Calu3 (cell line): ENCODE measurements around the gene CDX2. TPM values are rescaled to one million over a fixed set of nuclear protein-coding genes. Genes with fewer than 3 reads are reported as not detected.
"Not testable (repeated sequence)": the region's sequence is repeated elsewhere in the genome, so short reads cannot be mapped to it uniquely, and the experiment has no call there.

ENCODE experiments used
- BruUV-seq: library from RNA; stranded (reverse); fragments of 400-500 nt; replicated peaks from 2 replicates; lab custom pipeline; 2021; lab: Mats Ljungman, UMichigan
- CTCF ChIA-PET: fragments of 300-600 bp; sonication (Branson Sonifier 250); formaldehyde crosslinking; loops from one replicate; lab custom pipeline; 2022; ENCODE audit warnings: antibody characterized with exemption; lab: Charles Lee
- DNase-seq: peaks from one replicate; pipeline ENCODE4 v3.0.0; 2022
- H3K27ac Mint-ChIP-seq: one replicate; pipeline ENCODE4 v1.8.0; 2022; ENCODE audit warnings: mixed read lengths; ENCODE audit not compliant: unreplicated experiment
- H3K27me3 Mint-ChIP-seq: one replicate; pipeline ENCODE4 v1.8.0; 2022; ENCODE audit warnings: mixed read lengths; ENCODE audit not compliant: unreplicated experiment
- H3K36me3 Mint-ChIP-seq: one replicate; pipeline ENCODE4 v1.8.0; 2022; ENCODE audit warnings: mild to moderate bottlenecking, moderate library complexity, mixed read lengths; ENCODE audit not compliant: insufficient read depth, unreplicated experiment
- H3K4me1 Mint-ChIP-seq: one replicate; pipeline ENCODE4 v1.8.0; 2022; ENCODE audit warnings: mild to moderate bottlenecking, low read depth, mixed read lengths; ENCODE audit not compliant: unreplicated experiment
- H3K4me3 Mint-ChIP-seq: one replicate; pipeline ENCODE4 v1.8.0; 2022; ENCODE audit warnings: mild to moderate bottlenecking, low read depth, moderate library complexity, mixed read lengths; ENCODE audit not compliant: unreplicated experiment
- H3K9me3 Mint-ChIP-seq: one replicate; pipeline ENCODE4 v1.8.0; 2022; ENCODE audit warnings: low read depth, mixed read lengths; ENCODE audit not compliant: unreplicated experiment
- intact Hi-C: fragments of 100-400 bp; cut with micrococcal nuclease; formaldehyde crosslinking; loops from one replicate; pipeline ENCODE4 v1.10.0; 2022; ENCODE audit not compliant: unreplicated experiment
- total RNA-seq: library from RNA; stranded (reverse); gene quantifications from 2 replicates; pipeline ENCODE4 v1.2.3, GENCODE V29; 2022
- TF ChIP-seq, protein P1 (sequence below): fragments of 200-600 bp; IDR thresholded peaks from one replicate; pipeline ENCODE4 v1.8.0; 2022; ENCODE audit warnings: antibody characterized with exemption; ENCODE audit not compliant: unreplicated experiment

CDX2 gene
- total RNA-seq, 1 experiment from 2014 or later = not detected

DNA sequence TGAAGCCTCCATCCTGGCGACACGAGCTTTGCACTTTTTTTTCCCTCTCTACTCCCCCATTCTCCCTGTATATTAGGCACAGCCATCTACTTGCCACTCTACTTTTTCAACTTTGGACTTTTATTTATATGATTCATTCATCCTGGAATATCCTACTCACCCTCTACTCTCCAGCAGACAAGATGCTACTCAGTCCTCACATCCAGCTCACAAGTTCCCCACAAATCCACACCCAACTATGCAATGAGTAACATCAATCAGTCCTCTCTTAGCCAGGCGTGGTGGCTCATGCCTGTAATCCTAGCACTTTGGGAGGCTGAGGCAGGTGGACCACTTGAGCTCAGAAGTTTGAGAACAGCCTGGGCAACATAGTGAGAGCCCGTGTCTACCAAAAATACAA lies 43.3 kb upstream of the CDX2 start:
- BruUV-seq = no TSS peak
- TF ChIP-seq, protein P1, sequence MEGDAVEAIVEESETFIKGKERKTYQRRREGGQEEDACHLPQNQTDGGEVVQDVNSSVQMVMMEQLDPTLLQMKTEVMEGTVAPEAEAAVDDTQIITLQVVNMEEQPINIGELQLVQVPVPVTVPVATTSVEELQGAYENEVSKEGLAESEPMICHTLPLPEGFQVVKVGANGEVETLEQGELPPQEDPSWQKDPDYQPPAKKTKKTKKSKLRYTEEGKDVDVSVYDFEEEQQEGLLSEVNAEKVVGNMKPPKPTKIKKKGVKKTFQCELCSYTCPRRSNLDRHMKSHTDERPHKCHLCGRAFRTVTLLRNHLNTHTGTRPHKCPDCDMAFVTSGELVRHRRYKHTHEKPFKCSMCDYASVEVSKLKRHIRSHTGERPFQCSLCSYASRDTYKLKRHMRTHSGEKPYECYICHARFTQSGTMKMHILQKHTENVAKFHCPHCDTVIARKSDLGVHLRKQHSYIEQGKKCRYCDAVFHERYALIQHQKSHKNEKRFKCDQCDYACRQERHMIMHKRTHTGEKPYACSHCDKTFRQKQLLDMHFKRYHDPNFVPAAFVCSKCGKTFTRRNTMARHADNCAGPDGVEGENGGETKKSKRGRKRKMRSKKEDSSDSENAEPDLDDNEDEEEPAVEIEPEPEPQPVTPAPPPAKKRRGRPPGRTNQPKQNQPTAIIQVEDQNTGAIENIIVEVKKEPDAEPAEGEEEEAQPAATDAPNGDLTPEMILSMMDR = no peak
- intact Hi-C loops = no loop called here

DNA sequence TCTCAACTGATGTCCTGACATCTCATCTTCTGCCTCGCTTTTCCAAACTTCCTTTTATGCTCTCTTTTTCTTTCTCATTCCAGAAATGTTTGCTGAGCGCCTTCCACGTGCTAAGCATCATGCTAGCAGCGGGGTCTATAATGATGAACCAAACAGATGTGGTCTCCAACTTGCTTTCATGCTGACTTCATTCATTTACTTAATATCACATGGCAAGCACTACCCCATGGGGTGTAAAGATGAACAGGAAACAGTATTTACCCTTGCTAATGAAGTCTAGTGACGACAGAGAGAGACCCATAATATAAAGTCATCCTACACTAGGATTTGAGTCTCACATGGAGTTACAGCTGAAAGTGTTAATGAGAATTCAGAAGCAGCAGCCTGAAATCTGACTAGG lies 40.9 kb upstream of the CDX2 start:
- Mint-ChIP-seq H3K9me3 (no peaks in the 10 kb centered on the region), H3K27me3 (peaks cover 43% of the 10 kb centered on the region), H3K4me1 (no peaks in the 10 kb centered on the region), H3K27ac (no peak overlapping the region), H3K36me3 (no peaks in the 10 kb centered on the region), H3K4me3 (no peak overlapping the region)
- DNase-seq = no peak
- TF ChIP-seq, protein P1 = no peak
- intact Hi-C loops = no loop called here
- CTCF ChIA-PET = no interaction called here
- no TSS peak for BruUV-seq

More for the DNA sequence above, 43.3 kb upstream of the CDX2 start:
- no peak overlapping the region for H3K27ac Mint-ChIP-seq
- CTCF ChIA-PET = interaction anchor here (0.6 kb wide), 1 partner anchor 138 kb away, joined by 4 read pairs; no protein-coding TSS in a partner anchor
- peaks cover 50% of the 10 kb centered on the region for H3K27me3 Mint-ChIP-seq
- H3K4me3 Mint-ChIP-seq = no peak overlapping the region
- no peaks in the 10 kb centered on the region for H3K36me3 Mint-ChIP-seq
- no peak for DNase-seq
- no peaks in the 10 kb centered on the region for H3K4me1 Mint-ChIP-seq
- no peaks in the 10 kb centered on the region for H3K9me3 Mint-ChIP-seq

DNA sequence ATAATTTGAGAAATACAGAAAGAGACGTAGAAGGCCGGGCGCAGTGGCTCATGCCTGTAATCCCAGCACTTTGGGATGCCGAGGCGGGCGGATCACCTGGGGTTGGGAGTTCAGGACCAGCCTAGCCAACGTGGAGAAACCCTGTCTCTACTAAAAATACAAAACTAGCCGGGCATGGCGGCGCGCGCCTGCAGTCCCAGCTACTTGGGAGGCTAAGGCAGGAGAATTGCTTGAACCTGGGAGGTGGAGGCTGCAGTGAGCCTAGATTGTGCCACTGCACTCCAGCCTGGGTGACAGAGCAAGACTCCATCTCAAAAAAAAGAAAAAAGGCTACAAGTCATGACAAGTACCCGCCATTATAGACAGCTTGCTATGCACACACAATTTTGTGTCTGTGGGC lies 35.9 kb upstream of the CDX2 start:
- H3K27ac Mint-ChIP-seq, intact Hi-C loops, DNase-seq, CTCF ChIA-PET, BruUV-seq, H3K4me3 Mint-ChIP-seq, H3K4me1 Mint-ChIP-seq, H3K9me3 Mint-ChIP-seq, H3K36me3 Mint-ChIP-seq: not testable (repeated sequence)
- peaks cover 10% of the 10 kb centered on the region for H3K27me3 Mint-ChIP-seq

DNA sequence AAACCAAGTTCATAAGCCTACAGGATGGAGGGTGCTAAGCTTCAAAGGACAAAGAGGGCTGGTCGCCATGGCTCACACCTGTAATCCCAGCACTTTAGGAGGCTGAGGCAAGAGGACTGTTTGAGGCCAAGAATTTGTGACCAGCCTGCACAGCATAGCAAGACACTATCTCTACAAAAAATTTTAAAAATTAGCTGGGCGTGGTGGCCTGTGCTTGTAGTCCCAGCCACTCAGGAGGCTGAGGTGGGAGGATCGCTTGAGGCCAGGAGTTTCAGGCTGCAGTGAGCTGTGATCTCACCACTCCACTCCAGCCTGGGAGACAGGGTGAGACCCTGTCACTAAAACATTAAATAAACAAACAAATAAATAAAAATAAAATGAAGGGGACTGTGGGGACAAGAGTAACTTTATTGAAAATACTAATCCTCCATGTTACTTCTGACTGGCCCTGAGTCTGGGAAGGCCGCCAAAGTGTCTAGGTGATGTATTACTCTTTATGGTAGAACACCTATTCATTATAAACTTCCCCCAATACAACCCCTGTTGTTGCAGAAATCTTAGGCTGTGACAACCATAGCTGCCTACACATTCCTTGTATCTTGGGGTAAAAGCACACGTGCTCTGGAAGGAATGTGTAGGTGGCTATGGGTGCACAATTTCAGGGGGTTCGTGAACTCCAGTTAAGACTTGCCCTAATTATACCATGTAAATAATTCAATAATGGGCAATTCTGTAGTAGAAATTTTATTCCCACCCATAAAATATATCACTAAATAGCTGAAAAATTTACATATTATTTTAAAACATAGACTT lies 34.0 kb upstream of the CDX2 start:
- no peaks in the 10 kb centered on the region for H3K27me3 Mint-ChIP-seq
- BruUV-seq = no TSS peak
- TF ChIP-seq, protein P1 = no peak
- intact Hi-C loops = no loop called here
- no peak for DNase-seq
- CTCF ChIA-PET = interaction anchor here (0.6 kb wide), 1 partner anchor 8 kb away, joined by 4 read pairs; no protein-coding TSS in a partner anchor
- H3K4me1 Mint-ChIP-seq = no peaks in the 10 kb centered on the region
- H3K9me3 Mint-ChIP-seq = no peaks in the 10 kb centered on the region
- no peak overlapping the region for H3K4me3 Mint-ChIP-seq
- H3K27ac Mint-ChIP-seq = no peak overlapping the region
- H3K36me3 Mint-ChIP-seq = no peaks in the 10 kb centered on the region
